H9 (cell line): Measurements from ENCODE around the gene MUC2. TPM values are rescaled to one million over a fixed set of nuclear protein-coding genes. Genes with fewer than 3 reads are reported as not detected.

Experiments used
- DNase-seq: peaks from one replicate; pipeline ENCODE4 v3.0.0-alpha.2; 2017
- H2AFZ ChIP-seq: one replicate; pipeline ENCODE4 v1.6.1; 2013; ENCODE audit warnings: mild to moderate bottlenecking, low read length, control low read depth, moderate library complexity
- H2AK5ac ChIP-seq: 2 replicates; pipeline ENCODE4 v1.6.1; 2013; ENCODE audit warnings: low read length, control low read depth, mixed read lengths; ENCODE audit not compliant: insufficient read length
- H2BK120ac ChIP-seq: one replicate; pipeline ENCODE4 v1.6.1; 2013; ENCODE audit warnings: low read depth, mild to moderate bottlenecking, low read length, control low read depth, inconsistent platforms; ENCODE audit not compliant: poor library complexity, severe bottlenecking
- H2BK12ac ChIP-seq: 2 replicates; pipeline ENCODE4 v1.6.1; 2013; ENCODE audit warnings: low read length, control low read depth, mixed read lengths, low read depth; ENCODE audit not compliant: insufficient read length
- H2BK15ac ChIP-seq: 2 replicates; pipeline ENCODE4 v1.6.1; 2013; ENCODE audit warnings: low read depth, low read length, control low read depth
- H2BK20ac ChIP-seq: one replicate; pipeline ENCODE4 v1.6.1; 2013; ENCODE audit warnings: low read depth, mild to moderate bottlenecking, low read length, control low read depth, inconsistent platforms; ENCODE audit not compliant: poor library complexity, severe bottlenecking
- H2BK5ac ChIP-seq: 2 replicates; pipeline ENCODE4 v1.6.1; 2013; ENCODE audit warnings: low read length, control low read depth, mixed read lengths; ENCODE audit not compliant: insufficient read length
- H3K14ac ChIP-seq: 2 replicates; pipeline ENCODE4 v1.6.1; 2013; ENCODE audit warnings: low read length, control low read depth; ENCODE audit not compliant: insufficient read depth
- H3K18ac ChIP-seq: 2 replicates; pipeline ENCODE4 v1.6.1; 2013; ENCODE audit warnings: low read depth, mild to moderate bottlenecking, mixed read lengths, low read length, control low read depth; ENCODE audit not compliant: insufficient read length
- H3K23ac ChIP-seq: 2 replicates; pipeline ENCODE4 v1.6.1; 2013; ENCODE audit warnings: low read length, control low read depth, mixed read lengths, low read depth; ENCODE audit not compliant: insufficient read length
- H3K23me2 ChIP-seq: 2 replicates; pipeline ENCODE4 v1.6.1; 2013; ENCODE audit warnings: low read depth, mild to moderate bottlenecking, mixed read lengths, low read length, control low read depth; ENCODE audit not compliant: insufficient read length, poor library complexity, severe bottlenecking
- H3K27ac ChIP-seq: 2 replicates; pipeline ENCODE4 v1.5.1; 2013; ENCODE audit warnings: low read length, control low read depth, mixed read lengths, low read depth; ENCODE audit not compliant: insufficient read length
- H3K27me3 ChIP-seq: 2 replicates; pipeline ENCODE4 v1.6.1; 2013; ENCODE audit warnings: low read length, control low read depth, inconsistent platforms; ENCODE audit not compliant: insufficient read depth
- H3K4ac ChIP-seq: 2 replicates; pipeline ENCODE4 v1.6.1; 2013; ENCODE audit warnings: low read depth, mild to moderate bottlenecking, control low read depth, inconsistent platforms, low read length, moderate library complexity
- H3K4me1 ChIP-seq: 2 replicates; pipeline ENCODE4 v1.6.1; 2013; ENCODE audit warnings: low read length, control low read depth, inconsistent platforms; ENCODE audit not compliant: insufficient read depth
- H3K4me2 ChIP-seq: 2 replicates; pipeline ENCODE4 v1.6.1; 2013; ENCODE audit warnings: low read length, control low read depth, mixed read lengths; ENCODE audit not compliant: insufficient read length, insufficient read depth
- H3K56ac ChIP-seq: 2 replicates; pipeline ENCODE4 v1.6.1; 2013; ENCODE audit warnings: low read depth, mild to moderate bottlenecking, mixed read lengths, low read length, control low read depth; ENCODE audit not compliant: insufficient read length
- H3K79me1 ChIP-seq: 2 replicates; pipeline ENCODE4 v1.6.1; 2013; ENCODE audit warnings: low read depth, mild to moderate bottlenecking, moderate library complexity, low read length, control low read depth, inconsistent platforms; ENCODE audit not compliant: insufficient read depth, poor library complexity, severe bottlenecking
- H3K79me2 ChIP-seq: 2 replicates; pipeline ENCODE4 v1.6.1; 2013; ENCODE audit warnings: low read length, control low read depth, inconsistent platforms; ENCODE audit not compliant: insufficient read depth
- H3K9ac ChIP-seq: 2 replicates; pipeline ENCODE4 v1.6.1; 2013; ENCODE audit warnings: low read length, control low read depth, mixed read lengths; ENCODE audit not compliant: insufficient read length; ENCODE audit errors: extremely low read depth
- H3K9me3 ChIP-seq: one replicate; pipeline ENCODE4 v1.6.1; 2013; ENCODE audit warnings: low read depth, low read length, inconsistent platforms; ENCODE audit not compliant: control insufficient read depth
- H3T11ph ChIP-seq: one replicate; pipeline ENCODE4 v1.6.1; 2013; ENCODE audit warnings: mild to moderate bottlenecking, low read length, control low read depth, inconsistent platforms
- H4K20me1 ChIP-seq: one replicate; pipeline ENCODE4 v1.6.1; 2013; ENCODE audit not compliant: control insufficient read depth, insufficient read length, insufficient read depth
- H4K5ac ChIP-seq: 2 replicates; pipeline ENCODE4 v1.6.1; 2013; ENCODE audit warnings: low read depth, mild to moderate bottlenecking, mixed read lengths, low read length, control low read depth; ENCODE audit not compliant: insufficient read length
- H4K8ac ChIP-seq: replicated peaks from 2 replicates; pipeline ENCODE4 v1.6.1; 2013; ENCODE audit warnings: low read length, control low read depth, mixed read lengths, low read depth; ENCODE audit not compliant: insufficient read length
- H4K91ac ChIP-seq: 2 replicates; pipeline ENCODE4 v1.6.1; 2013; ENCODE audit warnings: low read depth, mild to moderate bottlenecking, moderate library complexity, mixed read lengths, low read length, control low read depth; ENCODE audit not compliant: insufficient read length
- H3K27ac Mint-ChIP-seq, 3 experiments: 2 replicates in 2 of 3; 3 replicates in 1 of 3; pipeline ENCODE4 v1.8.0; 2020 to 2021; ENCODE audit warnings: mixed read lengths in 3 of 3, mild to moderate bottlenecking in 1 of 3, moderate library complexity in 1 of 3
- H3K27me3 Mint-ChIP-seq: 2 replicates; pipeline ENCODE4 v1.8.0; 2021; ENCODE audit warnings: low read depth, mild to moderate bottlenecking, moderate library complexity, mixed read lengths
- H3K36me3 Mint-ChIP-seq, 3 experiments: 2 replicates in 2 of 3; 3 replicates in 1 of 3; pipeline ENCODE4 v1.8.0; 2020 to 2021; ENCODE audit warnings: low read depth in 3 of 3, mixed read lengths in 3 of 3; ENCODE audit not compliant: insufficient read depth in 1 of 3
- H3K4me1 Mint-ChIP-seq, 2 experiments: 2 replicates each; pipeline ENCODE4 v1.8.0; 2020; ENCODE audit warnings: mixed read lengths in 2 of 2
- H3K4me3 Mint-ChIP-seq, 2 experiments: 2 replicates in 1 of 2; 3 replicates in 1 of 2; pipeline ENCODE4 v1.8.0; 2020 to 2021; ENCODE audit warnings: mild to moderate bottlenecking in 2 of 2, mixed read lengths in 2 of 2, moderate library complexity in 1 of 2
- H3K9me3 Mint-ChIP-seq, 2 experiments: 2 replicates in 1 of 2; 3 replicates in 1 of 2; pipeline ENCODE4 v1.8.0; 2020; ENCODE audit warnings: mild to moderate bottlenecking in 2 of 2, mixed read lengths in 2 of 2, moderate library complexity in 1 of 2
- CTCF ChIP-seq: fragments of 200-600 bp; sonication (generic); conservative IDR thresholded peaks from 3 replicates; pipeline ENCODE4 v1.8.0; 2021; ENCODE audit warnings: antibody characterized with exemption, mild to moderate bottlenecking
- WGBS: extraction: QIAGEN DNeasy Blood & Tissue Kit; methylation state at CpG from one replicate; pipeline ENCODE4 v1.1.7; 2013; ENCODE audit warnings: missing lambda C conversion rate, low lambda C conversion rate, mixed read lengths; ENCODE audit not compliant: insufficient read length; ENCODE audit errors: extremely low coverage; 5-methylcytosine and 5-hydroxymethylcytosine counted together
- total RNA-seq: library from RNA; stranded (reverse); gene quantifications from 2 replicates; pipeline ENCODE4 v1.2.1, GENCODE V29; 2021

The MUC2 gene
- total RNA-seq, 1 experiment from 2014 or later = not detected

GRCh38 chr11:1116666-1117390 lies 42.2 kb downstream of the MUC2 start:
- peaks cover 7% of the 10 kb centered on the region for H3K27me3 Mint-ChIP-seq
- H3K9me3 Mint-ChIP-seq = no peaks in the 10 kb centered on the region; a peak in 1 of 5 replicates
- no peak overlapping the region for H2AK5ac ChIP-seq

More at GRCh38 chr11:1116666-1117390, 42.2 kb downstream of the MUC2 start:
- Mint-ChIP-seq H3K27ac (no peak overlapping the region), H3K4me3 (no peak overlapping the region), H3K4me1 (peaks cover 2 to 5% of the 10 kb centered on the region in 2 experiments; a peak in 2 of 4 replicates), H3K36me3 (no peaks in the 10 kb centered on the region)
- no peak overlapping the region for H3K23ac ChIP-seq
- H3K4me1 ChIP-seq = no peaks in the 10 kb centered on the region
- WGBS = no CpG with 5 or more reads among the region's 23 CpGs
- H3K79me2 ChIP-seq = no peaks in the 10 kb centered on the region
- no peak for TF ChIP-seq CTCF
- no peak overlapping the region for H2AFZ ChIP-seq
- H3K4me2 ChIP-seq = no peak overlapping the region
- H3K9ac ChIP-seq = no peak overlapping the region
- H3K18ac ChIP-seq = no peak overlapping the region
- H4K20me1 ChIP-seq = no peaks in the 10 kb centered on the region
- no peak overlapping the region for H3K56ac ChIP-seq
- no peak overlapping the region for H2BK20ac ChIP-seq
- no peaks in the 10 kb centered on the region for H3K23me2 ChIP-seq
- H3K4ac ChIP-seq = no peak overlapping the region
- H4K8ac ChIP-seq = no peak overlapping the region
- H4K91ac ChIP-seq = no peak overlapping the region
- H3T11ph ChIP-seq = no peak overlapping the region
- no peak overlapping the region for H2BK120ac ChIP-seq
- no peaks in the 10 kb centered on the region for H3K9me3 ChIP-seq
- no peak overlapping the region for H3K27ac ChIP-seq
- DNase-seq = no peak
- H2BK12ac ChIP-seq = no peak overlapping the region
- no peaks in the 10 kb centered on the region for H3K79me1 ChIP-seq
- H3K14ac ChIP-seq = no peak overlapping the region
- H3K27me3 ChIP-seq = no peaks in the 10 kb centered on the region
- H2BK5ac ChIP-seq = no peak overlapping the region
- no peak overlapping the region for H2BK15ac ChIP-seq
- no peak overlapping the region for H4K5ac ChIP-seq
